ENCODE measurements around the gene SPPL2A. TPM values are rescaled to one million over a fixed set of nuclear protein-coding genes. Genes with fewer than 3 reads are reported as not detected.

Gene SPPL2A
- total and polyA plus RNA-seq, 10 donors: 18.0 to 425 (median 113) TPM

- intact Hi-C loops (cut with DNase I; ENCODE audit: low total_unique reads): loop anchor here (10.0 kb wide), 1 partner anchor 219 kb away; the partner anchor contains the start of gene AP4E1
- peak; percentile 91 for DNase-seq
These were observed 79.5 kb downstream of the SPPL2A start for GRCh38 chr15:50685976-50686468.

GRCh38 chr15:50685191-50685975 lies 80.1 kb downstream of the SPPL2A start:
- H3K4me3 ChIP-seq: peak overlapping the region; percentile 83 to 94 (median 88)
- peak overlapping the region; percentile 88 to 98 (median 95) for H3K27ac ChIP-seq
- WGBS, 5 donors: 50 to 68% (median 57%) methylated on average over 22 of the region's 22 CpGs
- intact Hi-C loops (cut with DNase I; ENCODE audit: low total_unique reads): loop anchor here (10.0 kb wide), 1 partner anchor 219 kb away; the partner anchor contains the start of gene AP4E1
- TF ChIP-seq CTCF (IDR thresholded peaks at IDR 0.05 in 8 of 11, conservative IDR thresholded peaks at IDR 0.05 in 3 of 11): no peak
- no peak for TF ChIP-seq POLR2AphosphoS5 (IDR thresholded peaks at IDR 0.05)
- no peak for TF ChIP-seq POLR2A (IDR thresholded peaks at IDR 0.05)
- DNase-seq: no peak
- H3K4me1 ChIP-seq: peaks cover 19 to 68% (median 55%) of the 10 kb centered on the region in 6 donors
- H3K27me3 ChIP-seq (replicated peaks in 1 of 7): no peaks in the 10 kb centered on the region
- no peaks in the 10 kb centered on the region for H3K9me3 ChIP-seq
- peaks cover 0 to 20% (median 0%) of the 10 kb centered on the region in 6 donors for H3K36me3 ChIP-seq

More at GRCh38 chr15:50685976-50686468, 79.5 kb downstream of the SPPL2A start:
- Histone ChIP-seq H3K4me1 (peaks cover 19 to 63% (median 51%) of the 10 kb centered on the region in 6 donors), H3K9me3 (no peaks in the 10 kb centered on the region), H3K27ac (peak overlapping the region; percentile 88 to 98 (median 95)), H3K36me3 (peaks cover 0 to 19% (median 0%) of the 10 kb centered on the region in 6 donors), H3K4me3 (peak overlapping the region; percentile 83 to 94 (median 88)), H3K27me3 (replicated peaks in 1 of 7) (no peaks in the 10 kb centered on the region)
- 0 to 1% (median 0%) methylated on average over 30 of the region's 30 CpGs for WGBS, 5 donors
- TF ChIP-seq CTCF (IDR thresholded peaks at IDR 0.05 in 8 of 11, conservative IDR thresholded peaks at IDR 0.05 in 3 of 11) (no peak), POLR2AphosphoS5 (IDR thresholded peaks at IDR 0.05) (no peak), POLR2A (IDR thresholded peaks at IDR 0.05) (no peak)

- H3K4me1 ChIP-seq: peaks cover 14 to 90% (median 57%) of the 10 kb centered on the region in 6 donors
These were observed 84.0 kb downstream of the SPPL2A start for GRCh38 chr15:50681467-50681866.

More at GRCh38 chr15:50681467-50681866, 84.0 kb downstream of the SPPL2A start:
- Histone ChIP-seq H3K4me3 (no peak overlapping the region), H3K27ac (no peak overlapping the region), H3K27me3 (replicated peaks in 1 of 7) (no peaks in the 10 kb centered on the region), H3K36me3 (peaks cover 0 to 37% (median 0%) of the 10 kb centered on the region in 6 donors), H3K9me3 (no peaks in the 10 kb centered on the region)
- intact Hi-C loops (cut with DNase I; ENCODE audit: low total_unique reads): loop anchor here (10.0 kb wide), 1 partner anchor 223 kb away; the partner anchor contains the start of gene AP4E1
- TF ChIP-seq POLR2AphosphoS5 (IDR thresholded peaks at IDR 0.05) (no peak), POLR2A (IDR thresholded peaks at IDR 0.05) (no peak), CTCF (IDR thresholded peaks at IDR 0.05 in 8 of 11, conservative IDR thresholded peaks at IDR 0.05 in 3 of 11) (no peak)
- DNase-seq: no peak

Measured in spleen (tissue), 11 donors.